GM12892 (cell line): ENCODE measurements around the gene ARFGEF3.

ENCODE experiments used
- POLR2A ChIP-seq: IDR thresholded peaks from 2 replicates; pipeline ENCODE4 v1.6.1; 2011; ENCODE audit warnings: low read depth, low read length, control low read depth
- POLR2AphosphoS5 ChIP-seq: IDR thresholded peaks from 2 replicates; pipeline ENCODE4 v1.6.1; 2011; ENCODE audit warnings: low read depth, low read length, control low read depth

- no peak for TF ChIP-seq POLR2A
- TF ChIP-seq POLR2AphosphoS5: no peak
Observed at GRCh38 chr6:138386897-138387296, 225.2 kb downstream of the ARFGEF3 start.
